K562 (cell line): Measurements from ENCODE around the gene ALPK1.
"Not testable (repeated sequence)": the region's sequence is repeated elsewhere in the genome, so short reads cannot be mapped to it uniquely, and the experiment has no call there.

Experiments
- ATF1 ChIP-seq, 2 experiments: fragments of 450-650 bp in 1 of 2; IDR thresholded peaks; 2 replicates each; pipeline ENCODE4 v1.6.1; 2016; ENCODE audit warnings: missing compliant biosample characterization in 1 of 2, missing genetic modification characterization in 1 of 2
- CHD4 ChIP-seq: fragments of 200-600 bp; sonication (generic); IDR thresholded peaks from 3 replicates; pipeline ENCODE4 v1.6.1; 2012; ENCODE audit warnings: low read depth, mild to moderate bottlenecking, mixed read lengths, low read length, inconsistent platforms; ENCODE audit not compliant: insufficient read depth, insufficient replicate concordance, poor library complexity, severe bottlenecking
- MAFK ChIP-seq: IDR thresholded peaks from 2 replicates; pipeline ENCODE4 v1.6.1; 2011; ENCODE audit warnings: low read length, improper control_type of control experiment
- MLX ChIP-seq, 2 experiments: fragments of 450-650 bp in 1 of 2; sonication (generic) in 1 of 2; formaldehyde crosslinking; conservative IDR thresholded peaks; 2 replicates each; pipeline versions ENCODE4 v1.4.0 to v1.8.1; 2020 to 2022; ENCODE audit warnings: mild to moderate bottlenecking in 1 of 2, missing genetic modification reagents in 1 of 2
- PURB ChIP-seq: sonication (generic); formaldehyde crosslinking; IDR thresholded peaks from 2 replicates; pipeline ENCODE4 v1.9.0; 2021; ENCODE audit warnings: low read depth, mild to moderate bottlenecking, missing genetic modification reagents
- TBL1XR1 ChIP-seq, 2 experiments: IDR thresholded peaks; 2 replicates each; pipeline ENCODE4 v1.6.1; 2012; ENCODE audit warnings: improper control_type of control experiment in 2 of 2, low read length in 2 of 2, mild to moderate bottlenecking in 1 of 2
- TF ChIP-seq, protein P1 (sequence below): sonication (generic); formaldehyde crosslinking; IDR thresholded peaks from 2 replicates; pipeline ENCODE4 v1.8.1; 2022; ENCODE audit warnings: missing genetic modification reagents

DNA sequence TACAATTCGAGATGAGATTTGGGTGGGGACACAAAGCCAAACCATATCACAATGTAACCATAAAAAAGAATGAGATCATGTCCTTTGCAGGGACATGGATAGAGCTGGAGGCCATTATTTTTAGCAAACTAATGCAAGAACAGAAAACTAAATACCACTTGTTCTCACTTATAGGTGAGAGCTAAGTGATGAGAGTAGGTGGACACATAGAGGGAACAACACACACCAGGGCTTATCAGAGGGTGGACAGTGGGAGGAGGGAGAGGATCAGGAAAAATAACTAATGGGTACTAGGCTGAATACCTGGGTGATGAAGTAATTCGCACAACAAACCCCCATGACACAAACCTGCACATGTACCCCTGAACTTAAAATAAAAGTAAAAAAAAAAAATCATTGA, 145.1 kb downstream of the ALPK1 start:
- TF ChIP-seq, protein P1, sequence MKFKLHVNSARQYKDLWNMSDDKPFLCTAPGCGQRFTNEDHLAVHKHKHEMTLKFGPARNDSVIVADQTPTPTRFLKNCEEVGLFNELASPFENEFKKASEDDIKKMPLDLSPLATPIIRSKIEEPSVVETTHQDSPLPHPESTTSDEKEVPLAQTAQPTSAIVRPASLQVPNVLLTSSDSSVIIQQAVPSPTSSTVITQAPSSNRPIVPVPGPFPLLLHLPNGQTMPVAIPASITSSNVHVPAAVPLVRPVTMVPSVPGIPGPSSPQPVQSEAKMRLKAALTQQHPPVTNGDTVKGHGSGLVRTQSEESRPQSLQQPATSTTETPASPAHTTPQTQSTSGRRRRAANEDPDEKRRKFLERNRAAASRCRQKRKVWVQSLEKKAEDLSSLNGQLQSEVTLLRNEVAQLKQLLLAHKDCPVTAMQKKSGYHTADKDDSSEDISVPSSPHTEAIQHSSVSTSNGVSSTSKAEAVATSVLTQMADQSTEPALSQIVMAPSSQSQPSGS (CRISPR knock-in tag), result not testable (repeated sequence)
- TF ChIP-seq ATF1 (CRISPR knock-in tag; IDR thresholded peaks at IDR 0.05); ATF1 (tag; IDR thresholded peaks at IDR 0.05); CHD4; TBL1XR1 (IDR thresholded peaks at IDR 0.05; ENCODE audit: low read length in 2 of 2); PURB (CRISPR knock-in tag); MLX (CRISPR knock-in tag; conservative IDR thresholded peaks at IDR 0.05); MAFK: not testable (repeated sequence)
